HG03342 (cell line): ENCODE data around the gene NSG2.
"Not testable (repeated sequence)": the region's sequence is repeated elsewhere in the genome, so short reads cannot be mapped to it uniquely, and the experiment has no call there.

Experiments used
- ATAC-seq: cut with Tn5 transposase; IDR thresholded peaks from one replicate; pipeline ENCODE4 v1.9.1; 2021; ENCODE audit warnings: mild to moderate bottlenecking, moderate library complexity; ENCODE audit not compliant: unreplicated experiment

The NSG2 gene

DNA sequence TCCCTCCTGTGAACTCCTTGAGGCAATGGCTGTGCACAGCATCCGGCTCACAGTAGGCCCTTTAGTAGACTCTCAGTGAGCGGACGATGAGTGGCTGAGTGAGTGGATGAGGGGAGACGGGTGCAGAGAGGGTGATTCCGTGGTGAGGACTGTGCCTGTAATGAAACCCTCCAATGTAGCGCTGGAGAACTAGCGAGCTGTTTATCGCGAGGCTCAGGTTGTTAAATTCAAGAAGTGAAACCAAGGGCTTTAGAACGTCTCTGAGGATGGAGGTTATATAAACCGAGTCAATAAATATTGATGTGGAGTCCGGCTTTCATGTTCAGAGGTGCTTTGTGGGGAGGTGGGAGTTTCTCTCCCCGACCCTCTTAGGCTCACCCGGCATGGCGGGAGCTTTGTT lies 53.2 kb downstream of the NSG2 start:
- ATAC-seq: no peak

DNA sequence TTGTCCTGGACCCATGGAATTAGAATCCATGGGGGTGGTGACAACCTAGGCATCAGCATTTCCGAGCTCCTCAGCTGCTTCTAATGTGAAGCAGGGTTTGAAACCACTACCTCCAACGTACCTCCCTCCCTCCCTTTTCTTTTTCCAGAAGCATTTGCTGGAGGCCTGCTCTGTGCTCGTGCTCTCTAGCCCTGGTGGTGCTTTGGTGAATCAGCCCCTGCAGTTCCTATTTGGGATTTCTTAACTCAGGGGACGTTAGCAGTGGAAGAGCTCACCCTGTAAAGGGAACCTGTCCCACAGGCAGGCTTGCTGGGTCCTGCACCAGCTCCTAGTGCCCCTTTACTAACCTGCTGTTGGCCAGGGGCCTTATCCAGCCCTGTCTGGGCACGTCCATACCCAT lies 55.0 kb downstream of the NSG2 start:
- no peak for ATAC-seq

DNA sequence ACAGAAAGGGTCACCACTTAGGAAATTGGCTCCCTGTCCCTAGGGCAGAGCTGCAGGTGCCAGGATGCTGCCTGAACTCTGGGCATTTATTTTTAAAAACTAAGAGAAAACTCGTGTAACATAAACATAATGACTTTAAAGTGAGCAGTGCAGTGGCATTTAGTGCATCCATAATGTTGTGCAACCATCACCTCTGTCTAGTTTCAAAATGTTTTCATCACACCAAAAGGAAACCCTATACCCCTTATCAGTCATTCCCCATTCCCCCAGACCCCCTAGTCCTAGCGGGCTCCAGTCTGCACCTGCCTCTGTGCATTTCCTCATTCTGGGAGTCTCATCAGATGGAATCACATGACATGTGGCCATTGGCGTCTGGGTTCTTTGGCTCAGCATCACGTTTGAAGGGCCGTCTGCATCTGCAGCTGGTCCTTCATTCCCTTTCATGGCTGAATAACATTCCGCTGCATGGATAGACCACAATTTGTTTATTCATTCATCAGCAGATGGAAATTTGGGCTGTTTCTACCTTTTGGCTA lies 55.8 kb downstream of the NSG2 start:
- ATAC-seq: no peak

DNA sequence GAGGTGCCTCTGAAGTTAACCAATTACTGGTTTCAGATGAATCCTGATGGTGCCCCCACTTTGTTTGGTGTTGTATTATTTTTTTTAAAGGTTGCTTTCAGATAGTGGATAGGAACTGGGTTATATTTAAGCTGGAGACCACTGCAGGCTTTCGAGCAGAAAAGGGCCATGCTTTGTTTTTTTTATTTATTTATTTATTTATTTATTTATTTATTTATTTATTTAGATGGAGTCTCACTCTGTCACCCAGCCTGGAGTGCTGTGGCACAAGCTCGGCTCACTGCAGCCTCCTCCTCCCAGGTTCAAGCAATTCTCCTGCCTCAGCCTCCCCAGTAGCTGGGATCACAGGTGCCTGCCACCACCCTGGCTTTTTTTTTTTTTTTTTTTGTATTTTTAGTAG lies 57.1 kb downstream of the NSG2 start:
- ATAC-seq: not testable (repeated sequence)

DNA sequence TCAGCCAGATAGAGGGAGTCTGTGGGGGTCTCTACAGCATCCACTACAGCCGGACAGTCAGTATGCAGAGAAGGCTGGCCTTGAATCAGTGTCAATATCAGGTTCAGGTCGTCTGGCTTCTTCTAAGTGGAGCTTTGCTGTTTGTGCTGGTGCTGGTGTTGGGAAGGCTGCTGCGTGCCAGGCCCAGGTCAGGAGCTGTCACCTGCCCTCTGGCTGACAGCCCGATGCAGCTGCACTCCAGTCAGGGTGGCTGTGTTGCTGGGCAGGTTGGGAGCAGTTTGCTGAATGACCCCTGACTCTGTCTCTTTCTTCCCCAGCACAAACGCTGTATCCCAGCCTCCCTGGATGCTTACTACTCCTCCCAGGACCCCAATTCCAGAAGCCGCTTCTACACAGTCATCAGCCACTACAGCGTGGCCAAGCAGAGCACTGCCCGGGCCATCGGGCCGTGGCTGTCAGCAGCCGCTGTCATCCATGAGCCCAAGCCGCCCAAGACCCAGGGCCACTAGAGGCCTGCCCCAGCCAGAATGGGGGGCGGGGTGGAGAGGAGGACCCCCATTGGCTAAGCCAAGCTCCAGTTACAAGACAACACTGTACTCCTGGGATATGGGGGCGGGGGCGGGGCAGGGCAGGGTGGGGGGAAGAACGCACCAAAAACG lies 61.6 kb downstream of the NSG2 start:
- ATAC-seq: no peak

DNA sequence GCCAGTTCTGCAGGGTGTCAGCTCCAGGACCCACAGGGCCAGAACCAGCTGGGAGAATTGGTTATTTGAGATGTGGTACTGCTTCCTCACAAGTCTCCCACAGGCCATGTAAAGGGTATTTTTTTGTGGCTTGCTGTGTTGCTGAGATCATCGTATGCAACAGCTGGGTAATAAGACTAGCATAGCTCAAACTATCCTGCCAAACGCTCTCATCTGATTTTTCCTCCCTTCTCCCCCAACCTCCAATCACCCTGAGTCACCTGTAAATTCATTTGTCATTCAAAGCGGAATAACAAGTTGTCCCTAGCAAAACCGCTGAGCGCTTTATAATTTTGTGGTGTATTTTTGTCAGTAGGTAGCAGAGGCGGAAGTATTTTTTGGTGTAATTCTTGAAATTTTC lies 63.2 kb downstream of the NSG2 start:
- ATAC-seq: no peak

DNA sequence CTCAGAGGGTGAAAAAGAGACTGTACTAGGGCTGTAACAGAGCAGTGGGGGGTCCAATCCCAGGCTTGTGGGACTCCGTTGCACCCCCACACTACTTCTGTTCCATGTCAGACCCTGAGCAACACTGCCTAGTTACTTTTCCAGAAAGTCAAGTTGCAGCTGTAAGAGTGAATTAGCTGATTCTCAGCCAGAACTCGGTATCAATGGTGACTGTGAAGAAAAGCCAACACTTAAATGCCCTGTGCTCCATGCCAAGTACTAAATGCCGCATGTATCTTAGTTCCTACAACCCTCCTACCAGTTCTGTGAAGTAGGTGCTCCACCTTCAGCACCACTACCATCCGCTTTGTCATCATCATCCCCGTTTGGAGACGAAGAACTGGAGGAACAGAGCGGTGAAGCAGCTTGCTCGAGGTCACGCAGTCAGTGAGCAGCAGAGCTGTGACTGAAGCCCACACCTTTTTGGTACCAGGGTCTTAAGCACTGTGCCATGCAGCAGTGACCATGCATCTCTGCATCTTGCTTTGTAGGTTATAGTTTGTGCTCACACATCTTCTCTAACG lies 64.3 kb downstream of the NSG2 start:
- ATAC-seq: no peak

DNA sequence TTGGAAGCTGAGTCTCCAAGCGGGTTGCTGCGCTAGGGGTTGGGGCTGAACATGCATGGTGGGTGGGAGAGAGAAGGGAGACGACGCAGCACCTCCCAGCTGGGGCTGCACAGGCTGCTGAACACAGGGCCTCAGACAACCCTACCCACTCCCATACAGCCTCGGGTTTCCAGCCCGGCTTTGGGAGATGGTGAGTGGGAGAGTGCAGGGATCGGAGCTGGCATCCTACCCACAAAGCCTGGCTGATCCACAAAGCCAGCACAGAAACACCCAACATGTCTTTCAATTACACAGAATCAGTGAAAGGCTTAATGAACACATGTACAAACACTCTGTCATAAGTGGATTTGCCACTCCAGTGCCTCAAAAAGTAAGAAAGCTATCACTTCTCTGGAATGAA lies 64.8 kb downstream of the NSG2 start:
- ATAC-seq: no peak

DNA sequence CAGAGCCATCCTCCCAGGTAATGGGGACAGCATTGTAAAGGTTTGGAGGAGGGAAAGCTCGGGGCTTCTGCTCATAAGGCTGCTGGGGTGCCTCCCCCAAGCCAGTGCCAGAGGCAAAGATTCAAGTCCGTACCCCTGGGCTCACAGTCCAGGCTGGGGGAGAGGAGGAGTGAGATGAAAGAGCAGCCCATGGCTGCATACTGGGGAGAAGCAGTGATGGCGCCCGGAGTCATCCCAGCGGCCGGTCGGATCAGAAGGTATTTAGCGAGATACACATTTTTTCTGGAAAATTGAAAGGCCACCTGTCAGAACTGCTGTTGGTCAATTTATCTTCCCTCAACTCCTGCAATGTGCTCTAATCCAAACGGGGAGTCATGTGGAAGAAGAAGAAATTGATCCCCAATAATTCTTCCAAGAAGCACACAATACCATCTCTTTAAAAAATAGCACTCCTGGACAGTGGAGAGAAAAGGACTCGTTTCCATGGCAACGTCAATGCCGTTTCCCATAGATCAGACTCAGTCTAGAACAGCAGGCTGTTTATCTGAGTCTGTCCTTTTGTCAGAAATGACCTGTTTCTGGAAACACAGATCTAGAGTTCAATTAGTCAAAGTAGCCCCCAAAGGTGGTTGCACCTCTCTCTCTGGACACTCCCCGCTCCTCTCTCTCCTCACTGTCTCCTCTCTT lies 65.9 kb downstream of the NSG2 start:
- no peak for ATAC-seq

DNA sequence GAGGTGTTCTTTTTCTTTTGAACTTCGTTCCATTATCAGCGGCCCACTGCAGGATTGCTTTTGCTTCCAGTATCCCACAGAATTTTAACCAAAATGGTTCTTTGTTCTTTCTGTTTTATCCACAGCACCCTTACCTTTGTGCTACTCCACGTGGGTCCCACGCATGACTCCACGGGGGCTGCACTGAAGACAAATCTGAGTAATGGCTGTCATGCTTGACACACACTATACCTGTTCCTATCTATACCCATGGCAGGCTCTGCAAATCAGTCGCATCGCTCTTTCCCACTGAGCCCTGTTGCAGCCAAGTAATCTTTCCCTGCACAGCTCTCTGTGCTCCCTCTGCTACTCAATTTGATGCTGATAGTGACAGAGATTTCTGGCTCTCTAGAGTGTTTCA lies 69.7 kb downstream of the NSG2 start:
- ATAC-seq: no peak

DNA sequence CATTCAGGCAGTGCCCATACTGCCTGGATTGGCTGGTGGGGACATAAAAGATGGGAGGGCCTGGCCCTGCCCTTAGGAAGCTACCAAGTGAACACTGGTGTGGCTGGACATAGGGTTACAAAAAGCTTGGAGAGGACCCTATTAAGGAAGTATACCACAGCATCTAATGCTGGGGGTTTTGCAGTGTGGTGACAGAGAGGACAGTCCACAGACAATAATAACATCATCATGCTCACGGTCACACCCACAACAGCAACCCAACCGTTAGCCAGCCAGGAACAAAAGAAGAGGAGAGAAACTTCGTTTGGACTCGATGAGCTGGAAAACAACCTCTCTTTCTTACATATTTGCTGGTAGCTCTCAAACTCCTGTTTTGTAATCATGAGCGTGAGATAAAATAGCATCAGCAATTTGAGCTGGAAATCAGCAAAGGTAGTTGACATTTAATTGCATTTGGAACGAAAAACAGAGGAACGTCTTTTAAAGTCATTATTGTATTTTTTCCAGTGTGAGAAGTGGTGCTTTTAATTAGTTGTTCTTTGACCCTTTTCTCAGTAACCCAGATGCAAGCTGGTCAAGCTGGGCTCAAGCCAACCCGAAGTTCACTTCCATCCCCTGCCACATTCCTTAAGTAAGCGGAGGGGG lies 73.4 kb downstream of the NSG2 start:
- no peak for ATAC-seq

DNA sequence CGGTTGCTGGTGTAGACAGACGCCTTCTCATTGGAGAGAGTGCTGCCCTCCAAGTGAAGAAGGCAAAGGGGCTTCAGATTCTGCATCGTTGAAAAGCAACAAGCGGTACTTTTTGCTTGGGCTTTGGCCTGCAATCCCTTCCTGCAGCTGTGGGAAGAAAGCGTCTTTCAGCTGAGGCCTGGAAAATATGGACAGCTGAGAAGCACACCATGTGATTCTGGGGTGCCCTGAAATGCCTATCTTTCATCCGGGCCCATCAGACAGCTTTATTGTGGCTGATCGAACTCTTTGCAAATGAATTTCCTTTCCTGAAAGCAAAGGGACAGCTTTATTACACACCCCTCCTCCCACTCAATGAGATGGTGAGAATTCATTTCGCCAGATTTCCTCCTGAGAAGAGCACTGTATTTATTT lies 74.0 kb downstream of the NSG2 start:
- ATAC-seq: no peak

DNA sequence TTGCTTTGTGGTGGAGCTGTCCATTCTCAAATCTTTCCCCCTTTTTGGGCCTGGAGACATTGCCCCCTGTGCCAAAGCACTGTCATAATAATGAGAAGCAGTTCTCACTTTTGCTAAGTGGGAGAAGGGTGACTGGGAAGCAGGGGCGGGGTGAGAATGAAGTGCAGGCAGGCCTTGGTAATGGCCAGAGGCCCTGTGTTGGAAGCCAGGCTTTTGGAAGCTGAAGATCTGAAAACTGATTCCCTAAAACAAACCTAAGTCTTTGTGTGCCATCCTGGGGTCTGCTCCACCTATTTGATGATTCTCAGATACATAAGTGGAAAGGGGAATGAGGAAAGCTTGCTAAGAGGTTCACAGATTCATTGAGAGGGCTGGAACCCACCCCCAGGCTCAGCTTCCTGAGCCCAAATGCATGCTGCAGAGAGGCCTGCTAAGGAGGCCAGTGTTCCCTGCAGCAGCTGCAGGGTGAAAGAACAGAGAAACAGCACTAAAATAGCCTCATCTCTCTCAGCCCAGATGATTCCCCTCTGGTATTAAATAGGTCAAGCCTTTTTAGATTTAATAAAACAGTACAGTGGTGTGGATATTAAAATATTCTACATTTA lies 75.0 kb downstream of the NSG2 start:
- ATAC-seq: no peak

DNA sequence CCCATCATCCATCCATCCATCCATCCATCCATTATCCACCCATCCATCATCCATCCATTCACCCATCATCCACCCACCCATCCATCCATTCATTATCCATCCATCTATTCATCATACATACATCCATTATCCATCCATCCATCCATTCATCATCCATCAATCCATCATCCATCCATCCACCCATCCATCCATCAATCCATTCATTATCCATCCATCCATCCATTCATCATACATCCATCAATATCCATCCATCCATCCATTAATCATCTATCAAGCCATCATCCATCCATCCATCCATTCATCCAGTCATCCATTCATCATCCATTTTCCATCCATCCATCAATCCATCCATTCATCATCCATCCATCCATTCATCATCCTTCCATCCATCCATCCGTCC lies 89.0 kb downstream of the NSG2 start:
- ATAC-seq: no peak

DNA sequence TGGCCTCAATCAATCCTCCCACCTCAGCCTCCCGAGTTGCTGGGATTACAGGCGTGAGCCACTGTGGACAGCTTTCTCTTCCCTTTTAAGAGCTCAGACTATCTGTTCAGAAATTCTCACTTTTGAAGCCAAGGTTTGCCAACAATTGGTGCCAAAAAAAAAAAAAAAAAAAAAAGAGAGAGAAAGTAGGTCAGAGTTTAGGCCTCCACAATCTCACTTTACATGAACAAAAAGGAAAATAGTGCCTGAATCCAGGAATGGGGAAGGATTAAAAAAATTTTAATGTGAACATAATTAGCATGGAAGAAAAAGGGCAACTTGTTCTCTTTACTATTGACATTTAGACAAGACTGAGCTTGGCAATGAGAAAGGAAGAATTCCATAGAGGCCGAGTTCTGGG lies 94.1 kb downstream of the NSG2 start:
- no peak for ATAC-seq

DNA sequence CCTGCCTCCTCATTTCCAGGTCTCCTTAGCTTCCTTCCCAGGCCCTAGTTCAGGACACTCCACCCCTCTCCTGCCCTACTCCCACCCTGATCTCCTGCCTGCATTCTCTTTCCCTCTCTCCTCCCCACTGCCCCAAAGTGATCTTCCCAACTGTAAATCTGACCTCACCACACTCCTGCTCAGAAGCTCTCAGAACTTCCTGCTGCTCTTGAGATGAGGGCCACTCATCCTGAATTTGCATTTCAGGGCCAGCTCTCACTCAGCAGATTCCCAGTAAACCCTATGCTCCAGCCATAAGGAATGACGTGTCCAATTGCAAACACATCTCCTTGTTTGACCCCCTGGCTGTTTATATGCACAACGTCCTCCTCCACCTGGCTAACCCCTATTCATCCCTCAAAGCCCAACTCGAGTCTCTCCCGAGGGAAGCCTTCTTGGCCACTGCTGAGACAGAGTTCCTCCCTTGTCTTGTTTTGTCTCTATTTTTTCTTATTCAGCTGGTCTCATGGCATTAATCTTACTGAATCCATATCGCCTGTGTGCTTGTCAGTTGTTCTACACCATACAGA lies 95.0 kb downstream of the NSG2 start:
- no peak for ATAC-seq

DNA sequence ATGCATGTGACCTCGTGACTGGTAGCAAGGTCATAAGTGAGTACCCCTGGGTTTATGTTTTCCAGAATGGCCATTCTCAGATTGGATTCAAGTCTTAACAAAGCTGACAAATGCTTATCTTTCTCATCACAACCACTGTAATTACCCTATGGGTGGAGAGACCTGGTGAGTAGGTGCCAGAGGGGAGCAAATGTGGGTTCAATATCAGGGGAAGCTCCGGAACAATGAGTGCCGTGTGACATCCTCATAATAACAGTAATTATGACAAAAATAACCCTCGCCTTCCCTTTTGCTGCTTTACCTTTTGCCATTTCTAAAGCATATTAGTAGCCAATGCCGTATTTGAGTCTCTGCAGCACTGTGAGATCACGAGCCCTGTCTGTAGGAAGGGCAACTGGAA lies 95.9 kb downstream of the NSG2 start:
- no peak for ATAC-seq

DNA sequence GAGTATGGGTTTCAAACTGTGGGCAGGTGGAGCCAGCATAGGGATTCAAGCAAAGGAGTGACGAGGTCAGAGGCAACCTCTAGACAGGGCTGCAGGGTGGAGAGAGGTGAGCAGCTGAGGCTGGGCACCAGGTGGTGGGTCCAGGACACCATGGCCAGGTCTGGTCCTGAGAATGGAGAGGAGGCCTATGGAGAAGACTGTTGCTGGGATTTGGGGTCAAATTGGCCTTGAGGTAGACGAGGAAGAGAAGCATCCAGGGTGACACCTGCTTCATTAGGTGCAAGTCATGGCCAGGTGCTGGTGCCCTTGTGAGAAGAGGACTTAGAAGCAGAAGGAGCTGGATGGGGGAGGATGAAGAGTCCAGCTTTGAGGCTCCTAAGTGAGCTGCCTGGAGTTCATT lies 99.6 kb downstream of the NSG2 start:
- no peak for ATAC-seq

DNA sequence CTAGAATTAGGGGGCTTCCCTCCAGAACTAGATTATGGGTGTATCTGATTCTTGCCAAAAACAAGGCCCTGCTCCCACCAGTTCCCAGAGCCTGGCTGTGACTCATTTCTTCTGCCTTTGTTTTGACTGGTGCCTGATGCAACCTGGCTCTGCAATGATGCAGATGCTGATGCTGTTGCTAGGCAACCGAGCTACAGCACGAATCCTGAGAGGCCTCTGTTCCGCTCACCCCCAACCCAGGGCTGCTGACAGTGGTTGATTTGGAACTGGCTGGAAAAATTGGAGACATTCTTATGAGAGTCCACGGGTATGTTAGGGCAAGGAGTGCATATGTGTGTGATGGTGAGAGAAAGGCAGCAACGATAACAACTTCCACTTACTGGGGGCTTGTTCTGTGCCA lies 100.3 kb downstream of the NSG2 start:
- ATAC-seq: no peak

DNA sequence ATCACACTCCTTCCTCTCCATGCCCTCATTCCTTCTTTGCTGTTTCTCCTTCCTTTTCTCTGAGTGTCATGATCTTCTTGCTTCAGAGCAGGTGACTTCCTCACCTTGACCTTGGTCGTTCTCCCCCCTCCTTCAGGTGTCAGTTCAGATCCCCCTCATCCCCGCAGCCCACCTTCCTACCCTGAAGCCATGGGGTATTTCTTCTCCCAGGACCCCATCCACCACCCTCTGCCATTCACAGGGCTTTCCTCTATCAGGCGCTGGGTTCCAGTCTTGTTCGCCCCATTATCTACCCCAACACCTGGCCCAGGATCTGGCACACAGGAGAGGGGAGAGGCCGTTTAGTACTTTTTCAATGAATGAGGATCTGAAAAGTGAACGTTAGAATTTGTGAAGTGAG lies 101.0 kb downstream of the NSG2 start:
- no peak for ATAC-seq

DNA sequence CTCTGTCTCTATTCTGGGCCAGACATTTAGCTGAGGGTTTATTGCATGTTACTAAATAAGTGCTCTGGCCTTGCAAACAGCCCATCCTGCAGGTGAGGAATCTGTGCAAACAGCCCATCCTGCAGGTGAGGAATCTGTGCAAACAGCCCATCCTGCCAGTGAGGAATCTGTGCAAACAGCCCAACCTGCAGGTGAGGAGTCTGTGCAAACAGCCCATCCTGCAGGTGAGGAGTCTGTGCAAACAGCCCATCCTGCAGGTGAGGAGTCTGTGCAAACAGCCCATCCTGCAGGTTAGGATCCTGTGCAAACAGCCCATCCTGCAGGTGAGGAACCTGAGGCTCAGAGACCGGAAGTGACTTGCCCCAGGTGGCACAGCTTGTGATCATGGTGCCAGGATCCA lies 101.5 kb downstream of the NSG2 start:
- ATAC-seq: not testable (repeated sequence)
